22Rv1 (cell line): Measurements from ENCODE around the gene HTR7.
"Not testable (repeated sequence)": the region's sequence is repeated elsewhere in the genome, so short reads cannot be mapped to it uniquely, and the experiment has no call there.

Experiments
- H3K27ac ChIP-seq: fragments of 450-650 bp; 2 replicates; pipeline ENCODE4 v1.5.1; 2017
- CTCF ChIP-seq: fragments of 450-650 bp; IDR thresholded peaks from 2 replicates; pipeline ENCODE4 v1.5.1; 2017; ENCODE audit warnings: mild to moderate bottlenecking
- ZFX ChIP-seq: fragments of 450-650 bp; IDR thresholded peaks from 2 replicates; pipeline ENCODE4 v1.6.1; 2017; ENCODE audit warnings: antibody characterized with exemption, borderline replicate concordance

The HTR7 gene

DNA sequence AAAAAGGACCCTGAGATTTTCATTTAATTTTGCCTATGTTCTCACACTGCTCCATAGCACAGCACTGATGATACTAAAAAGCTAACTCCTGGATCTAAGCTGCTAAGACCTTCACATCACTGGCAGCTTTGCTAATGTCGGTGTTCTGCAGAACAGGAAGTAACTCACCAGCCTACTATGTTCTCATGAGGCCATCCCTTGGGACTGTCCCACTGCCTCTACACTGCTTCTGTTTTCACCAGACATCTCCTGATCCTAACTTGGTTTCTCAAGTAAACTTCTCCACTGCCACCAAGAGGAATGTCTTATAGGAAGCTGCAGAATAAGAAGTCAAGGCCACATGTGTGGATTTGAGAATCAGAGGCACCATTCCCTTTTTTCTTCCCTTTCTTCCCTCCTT lies 15.1 kb downstream of the HTR7 start:
- no peak overlapping the region for H3K27ac ChIP-seq
- TF ChIP-seq ZFX (no peak), CTCF (no peak)

GRCh38 chr10:90837486-90837885 lies 20.4 kb downstream of the HTR7 start:
- TF ChIP-seq CTCF (no peak), ZFX (no peak)
- no peak overlapping the region for H3K27ac ChIP-seq

DNA sequence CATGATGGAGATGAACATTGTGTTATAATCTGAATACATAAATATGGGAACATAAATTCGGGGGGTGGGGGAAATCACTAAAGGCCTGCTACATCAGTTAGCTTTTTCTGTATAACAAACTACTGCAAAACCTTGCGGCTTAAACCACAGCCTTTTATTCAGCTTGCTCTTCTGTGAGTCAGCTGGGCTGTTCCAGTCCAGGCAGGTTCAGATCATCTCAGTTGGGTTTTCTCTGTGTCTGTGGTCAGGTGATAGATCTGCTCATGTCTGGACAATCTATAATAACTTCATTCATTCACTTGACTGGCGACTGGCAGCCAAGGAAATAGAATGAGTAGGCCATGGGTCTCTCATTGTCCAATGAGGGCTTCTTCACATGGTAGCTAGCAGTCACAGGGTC lies 23.5 kb downstream of the HTR7 start:
- TF ChIP-seq ZFX (no peak), CTCF (no peak)
- no peak overlapping the region for H3K27ac ChIP-seq

DNA sequence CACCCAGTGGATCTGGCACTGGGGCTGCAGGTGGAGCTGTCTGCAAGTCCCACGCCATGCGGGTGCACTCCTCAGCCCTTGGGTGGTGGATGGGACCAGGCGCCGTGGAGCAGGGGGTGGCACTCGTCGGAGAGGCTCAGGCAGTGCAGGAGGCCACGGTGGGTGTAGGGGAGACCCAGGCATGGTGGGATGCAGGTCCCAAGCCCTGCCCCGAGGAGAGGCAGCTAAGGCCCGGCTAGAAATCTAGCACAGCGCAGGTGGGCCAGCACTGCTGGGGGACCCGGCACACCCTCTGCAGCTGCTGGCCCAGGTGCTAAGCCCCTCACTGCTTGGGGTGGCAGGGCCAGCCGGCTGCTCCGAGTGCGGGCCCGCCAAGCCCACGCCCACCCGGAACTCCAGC lies 25.7 kb downstream of the HTR7 start:
- no peak for TF ChIP-seq CTCF
- TF ChIP-seq ZFX = no peak
- no peak overlapping the region for H3K27ac ChIP-seq

- TF ChIP-seq CTCF = no peak
- TF ChIP-seq ZFX = no peak
- no peak overlapping the region for H3K27ac ChIP-seq
Measured at GRCh38 chr10:90822508-90822907, 35.3 kb downstream of the HTR7 start.

- H3K27ac ChIP-seq = not testable (repeated sequence)
Measured at GRCh38 chr10:90821864-90822263, 36.0 kb downstream of the HTR7 start.

GRCh38 chr10:90819911-90820310 lies 37.9 kb downstream of the HTR7 start:
- no peak overlapping the region for H3K27ac ChIP-seq
- TF ChIP-seq ZFX (no peak), CTCF (no peak)

- TF ChIP-seq CTCF = no peak
- TF ChIP-seq ZFX = no peak
- no peak overlapping the region for H3K27ac ChIP-seq
Measured at GRCh38 chr10:90818736-90819135, 39.1 kb downstream of the HTR7 start.
